GM12875 (cell line): ENCODE data around the gene FEM1B.

Source experiments
- H3K4me3 ChIP-seq: one replicate; pipeline ENCODE4 v1.5.1; 2011; ENCODE audit warnings: low read depth, low read length, control low read depth
- TF ChIP-seq, protein P1 (sequence below): IDR thresholded peaks from 2 replicates; pipeline ENCODE4 v1.5.1; 2011; ENCODE audit warnings: low read depth, mild to moderate bottlenecking, control low read depth, inconsistent platforms, low read length, moderate library complexity, borderline replicate concordance; ENCODE audit not compliant: insufficient read depth

Gene FEM1B

DNA sequence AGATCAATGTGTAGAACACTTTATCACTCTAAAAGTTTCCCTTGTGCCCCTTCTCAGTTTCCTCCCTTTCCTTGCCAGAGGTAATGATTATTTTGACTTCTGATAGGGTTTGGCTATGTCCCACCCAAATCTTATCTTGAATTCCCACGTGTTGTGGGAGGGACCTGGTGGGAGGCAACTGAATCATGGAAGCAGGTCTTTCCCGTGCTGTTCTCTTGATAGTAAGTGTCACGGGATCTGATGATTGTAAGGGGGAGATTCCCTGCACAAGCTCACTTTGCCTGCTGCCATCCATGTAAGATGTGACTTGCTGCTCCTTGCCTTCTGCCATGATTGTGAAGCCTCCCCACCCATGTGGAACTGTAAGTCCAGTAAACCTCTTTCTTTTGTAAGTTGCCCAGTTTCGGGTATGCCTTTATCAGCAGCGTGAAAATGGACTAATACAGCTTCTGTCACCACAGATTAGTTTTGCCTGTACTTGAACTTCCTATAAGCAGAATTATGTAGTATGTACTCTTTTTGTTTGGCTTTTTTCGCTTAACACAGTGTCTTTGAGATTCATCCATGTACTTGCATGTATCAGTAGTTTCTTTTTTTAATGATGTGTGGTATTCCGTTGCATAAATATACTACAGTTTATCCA lies 7.2 kb downstream of the FEM1B start:
- no peak overlapping the region for H3K4me3 ChIP-seq
- TF ChIP-seq, protein P1, sequence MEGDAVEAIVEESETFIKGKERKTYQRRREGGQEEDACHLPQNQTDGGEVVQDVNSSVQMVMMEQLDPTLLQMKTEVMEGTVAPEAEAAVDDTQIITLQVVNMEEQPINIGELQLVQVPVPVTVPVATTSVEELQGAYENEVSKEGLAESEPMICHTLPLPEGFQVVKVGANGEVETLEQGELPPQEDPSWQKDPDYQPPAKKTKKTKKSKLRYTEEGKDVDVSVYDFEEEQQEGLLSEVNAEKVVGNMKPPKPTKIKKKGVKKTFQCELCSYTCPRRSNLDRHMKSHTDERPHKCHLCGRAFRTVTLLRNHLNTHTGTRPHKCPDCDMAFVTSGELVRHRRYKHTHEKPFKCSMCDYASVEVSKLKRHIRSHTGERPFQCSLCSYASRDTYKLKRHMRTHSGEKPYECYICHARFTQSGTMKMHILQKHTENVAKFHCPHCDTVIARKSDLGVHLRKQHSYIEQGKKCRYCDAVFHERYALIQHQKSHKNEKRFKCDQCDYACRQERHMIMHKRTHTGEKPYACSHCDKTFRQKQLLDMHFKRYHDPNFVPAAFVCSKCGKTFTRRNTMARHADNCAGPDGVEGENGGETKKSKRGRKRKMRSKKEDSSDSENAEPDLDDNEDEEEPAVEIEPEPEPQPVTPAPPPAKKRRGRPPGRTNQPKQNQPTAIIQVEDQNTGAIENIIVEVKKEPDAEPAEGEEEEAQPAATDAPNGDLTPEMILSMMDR = no peak

DNA sequence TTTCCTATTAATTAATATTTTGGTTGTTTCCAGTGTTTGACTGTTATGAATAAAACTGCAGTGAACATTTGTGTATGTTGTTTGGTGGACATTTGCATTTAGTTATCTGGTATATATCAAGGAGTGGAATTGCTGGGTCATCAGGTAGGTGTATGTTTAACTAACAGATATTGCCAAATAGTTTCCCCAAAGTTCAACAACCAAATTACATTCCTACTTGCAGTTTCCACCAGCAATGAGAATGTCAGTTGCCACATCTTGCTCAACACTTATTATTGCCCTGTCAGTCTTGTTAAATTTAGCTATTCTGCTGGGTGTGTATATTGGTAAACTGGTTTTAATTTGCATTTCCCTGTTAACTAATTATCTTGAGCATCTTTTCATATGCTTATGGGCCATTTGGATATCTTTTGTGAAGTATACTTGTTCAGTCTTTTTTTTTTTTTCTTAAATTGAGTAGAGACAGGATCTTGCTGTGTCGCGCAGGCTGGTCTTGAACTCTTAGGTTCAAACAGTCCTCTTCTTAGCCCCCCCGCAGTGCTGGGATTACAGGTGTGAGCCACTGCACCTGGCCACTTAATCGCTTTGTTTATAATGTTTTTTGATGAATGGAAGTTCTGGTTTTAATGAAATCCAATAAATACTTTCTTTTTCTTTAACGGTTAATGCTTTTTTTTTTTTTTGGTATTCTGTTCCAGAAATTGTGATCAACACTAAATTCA lies 7.9 kb downstream of the FEM1B start:
- TF ChIP-seq, protein P1 = no peak

DNA sequence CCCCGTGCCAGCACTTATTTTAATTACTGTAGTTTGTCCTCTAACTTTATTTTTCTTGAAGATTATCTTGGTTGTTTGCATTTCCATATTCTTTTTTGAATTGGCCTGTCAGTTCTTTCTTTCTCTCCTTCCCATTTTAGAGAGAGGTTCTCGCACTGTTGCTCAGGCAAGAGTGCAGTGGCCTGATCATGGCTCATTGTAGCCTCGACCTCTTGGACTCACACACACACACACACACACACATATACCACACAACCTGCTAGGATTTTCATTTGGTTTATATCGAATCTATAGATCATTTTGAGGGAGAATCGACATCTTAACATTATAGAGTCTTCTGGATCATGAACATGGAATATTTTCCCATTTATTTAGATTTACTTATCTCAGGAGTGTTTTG lies 8.7 kb downstream of the FEM1B start:
- TF ChIP-seq, protein P1 = no peak
- H3K4me3 ChIP-seq = no peak overlapping the region

More for the DNA sequence above, 7.9 kb downstream of the FEM1B start:
- H3K4me3 ChIP-seq = no peak overlapping the region

DNA sequence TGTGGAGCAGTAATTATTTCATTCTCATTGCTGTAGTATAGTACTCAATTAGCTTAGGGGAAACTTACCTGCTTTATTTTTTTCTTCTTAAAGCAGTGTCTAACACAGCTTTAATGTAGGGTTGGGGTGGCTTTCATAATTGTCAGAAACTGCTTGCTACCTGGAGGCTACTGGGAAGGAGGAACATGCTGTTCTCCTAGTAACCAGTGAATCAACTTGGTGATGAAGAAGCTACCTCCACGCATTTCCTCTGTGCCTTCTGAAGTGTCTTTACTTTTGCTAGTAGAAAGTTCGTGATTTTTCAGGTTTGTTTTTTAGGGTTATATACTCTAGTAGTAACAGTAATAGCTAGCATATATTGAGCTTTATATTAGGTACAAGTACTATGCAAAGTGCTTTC lies 11.5 kb downstream of the FEM1B start:
- TF ChIP-seq, protein P1 = no peak
- H3K4me3 ChIP-seq = no peak overlapping the region

DNA sequence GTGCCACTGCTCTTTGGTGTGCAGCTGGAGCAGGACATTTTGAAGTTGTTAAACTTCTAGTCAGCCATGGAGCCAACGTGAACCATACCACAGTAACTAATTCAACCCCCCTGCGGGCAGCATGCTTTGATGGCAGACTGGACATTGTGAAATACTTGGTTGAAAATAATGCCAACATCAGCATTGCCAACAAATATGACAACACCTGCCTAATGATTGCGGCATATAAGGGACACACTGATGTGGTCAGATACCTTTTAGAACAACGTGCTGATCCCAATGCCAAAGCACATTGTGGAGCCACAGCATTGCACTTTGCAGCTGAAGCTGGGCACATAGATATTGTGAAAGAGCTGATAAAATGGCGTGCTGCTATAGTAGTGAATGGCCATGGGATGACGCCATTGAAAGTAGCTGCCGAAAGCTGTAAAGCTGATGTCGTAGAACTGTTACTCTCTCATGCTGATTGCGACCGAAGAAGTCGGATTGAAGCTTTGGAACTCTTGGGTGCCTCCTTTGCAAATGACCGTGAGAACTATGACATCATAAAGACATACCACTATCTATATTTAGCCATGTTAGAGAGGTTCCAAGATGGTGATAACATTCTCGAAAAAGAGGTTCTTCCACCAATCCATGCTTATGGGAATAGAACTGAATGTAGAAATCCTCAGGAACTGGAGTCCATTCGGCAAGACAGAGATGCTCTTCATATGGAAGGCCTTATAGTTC lies 12.2 kb downstream of the FEM1B start:
- TF ChIP-seq, protein P1 = no peak
- no peak overlapping the region for H3K4me3 ChIP-seq

DNA sequence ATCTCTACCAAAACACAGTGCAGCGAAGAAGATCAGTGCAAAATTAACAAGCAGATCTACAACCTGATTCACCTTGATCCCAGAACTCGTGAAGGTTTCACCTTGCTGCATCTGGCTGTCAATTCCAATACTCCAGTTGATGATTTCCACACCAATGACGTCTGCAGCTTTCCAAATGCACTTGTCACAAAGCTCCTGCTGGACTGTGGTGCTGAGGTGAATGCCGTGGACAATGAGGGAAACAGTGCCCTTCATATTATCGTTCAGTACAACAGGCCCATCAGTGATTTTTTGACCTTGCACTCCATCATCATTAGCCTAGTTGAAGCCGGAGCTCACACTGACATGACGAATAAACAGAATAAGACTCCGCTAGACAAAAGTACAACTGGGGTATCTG lies 13.2 kb downstream of the FEM1B start:
- H3K4me3 ChIP-seq = no peak overlapping the region
- TF ChIP-seq, protein P1 = no peak
